Measurements from ENCODE around the gene BEAN1. TPM values are rescaled to one million over a fixed set of nuclear protein-coding genes. Genes with fewer than 3 reads are reported as not detected.

The BEAN1 gene
- total and polyA plus RNA-seq, 9 of the 15 experiments (the other 6 are each of a cell fraction or from before 2014, with no cell fraction given), result not detected

GRCh38 chr16:66491716-66492064, 64.6 kb downstream of the BEAN1 start:
- CTCF ChIA-PET (ENCODE audit: low intra/inter-chr PET ratio), result no interaction called here
- 4% methylated on average over 7 of the region's 7 CpGs for WGBS (ENCODE audit: insufficient coverage, low coverage, missing lambda C conversion rate)
- no peak for ATAC-seq
- H3K9me3 ChIP-seq (replicated peaks; ENCODE audit: control insufficient read depth, insufficient read depth, low read depth, low read length), result no peaks in the 10 kb centered on the region
- H3K4me1 ChIP-seq (replicated peaks in 1 of 2; ENCODE audit: control insufficient read depth in 2 of 2, insufficient read depth in 2 of 2, low read length in 2 of 2), result peaks cover 0 to 6% of the 10 kb centered on the region in 2 experiments; a peak in 2 of 5 replicates
- no peaks in the 10 kb centered on the region; the same call in 1 of the 2 replicates for H4K20me1 ChIP-seq (replicated peaks; ENCODE audit: control insufficient read depth, insufficient read depth, low read length)
- H2AFZ ChIP-seq (ENCODE audit: low read depth, low read length), result no peak overlapping the region
- no peak overlapping the region for H3K4me2 ChIP-seq (ENCODE audit: insufficient read depth, low read length)
- no peak for DNase-seq (ENCODE audit: extremely low read depth in 1 of 4, low spot score in 3 of 4)
- peaks cover 7 to 36% of the 10 kb centered on the region in 2 experiments; a peak in 4 of 5 replicates for H3K27me3 ChIP-seq (ENCODE audit: control insufficient read depth in 2 of 2, insufficient read depth in 2 of 2, low read length in 2 of 2)
- no TSS peak for BruUV-seq (replicated peaks)
- intact Hi-C loops (cut with micrococcal nuclease), result no loop called here
- H3K4me3 ChIP-seq, result no peak overlapping the region
- no peak for FAIRE-seq
- H3K9ac ChIP-seq (ENCODE audit: insufficient read depth in 1 of 2, low read depth in 2 of 2, low read length in 2 of 2), result no peak overlapping the region
- no peaks in the 10 kb centered on the region for H3K36me3 ChIP-seq (ENCODE audit: control insufficient read depth, insufficient read depth, low read length)
- POLR2A ChIA-PET, result interaction anchor here (0.7 to 1.3 kb wide), 2 partner anchors 14 to 249 kb away, joined by 3 to 4 read pairs; no protein-coding TSS in a partner anchor
- in situ Hi-C loops (cut with MboI), result no loop called here
- no peak overlapping the region for H3K27ac ChIP-seq (ENCODE audit: extremely low read depth, low read depth, low read length)
- no peaks in the 10 kb centered on the region for H3K9me1 ChIP-seq (ENCODE audit: control insufficient read depth, insufficient read depth, low read length)
- no peaks in the 10 kb centered on the region for H3K79me2 ChIP-seq (ENCODE audit: control insufficient read depth, insufficient read depth, low read length)
- TF ChIP-seq ZNF239 (CRISPR knock-in tag; IDR thresholded peaks at IDR 0.05) (no peak), ZFP91 (CRISPR knock-in tag; IDR thresholded peaks at IDR 0.05) (no peak), NEUROD1 (IDR thresholded peaks at IDR 0.05; ENCODE audit: borderline replicate concordance, low read depth, low read length, partially characterized antibody) (no peak), ZNF311 (CRISPR knock-in tag; IDR thresholded peaks at IDR 0.05) (no peak), ZNF175 (CRISPR knock-in tag; IDR thresholded peaks at IDR 0.05; ENCODE audit: low read depth) (no peak), POU5F1 (IDR thresholded peaks at IDR 0.05; ENCODE audit: borderline replicate concordance, low read depth, low read length, partially characterized antibody) (no peak), MIER1 (IDR thresholded peaks at IDR 0.05; ENCODE audit: low read depth) (no peak), NR2F6 (CRISPR knock-in tag; IDR thresholded peaks at IDR 0.05) (no peak), ZNF282 (CRISPR knock-in tag; IDR thresholded peaks at IDR 0.05) (no peak), E2F4 (CRISPR knock-in tag; IDR thresholded peaks at IDR 0.05; ENCODE audit: low read depth) (no peak), ARID4B (CRISPR knock-in tag; IDR thresholded peaks at IDR 0.05) (no peak), GATA2 (CRISPR knock-in tag; IDR thresholded peaks at IDR 0.05) (no peak)

Data from K562 (cell line).